H1 (cell line): Measurements from ENCODE around the gene OR2F2.

Source experiments
- CTCF ChIP-seq, 3 experiments: IDR thresholded peaks; 1 replicate in 2 of 3; 2 replicates in 1 of 3; pipeline versions ENCODE4 v1.5.1 to v1.6.1; 2011; ENCODE audit warnings: low read length in 3 of 3, mild to moderate bottlenecking in 3 of 3, inconsistent platforms in 2 of 3, low read depth in 1 of 3, moderate library complexity in 1 of 3; ENCODE audit not compliant: insufficient read depth in 1 of 3; ENCODE audit errors: control extremely low read depth in 1 of 3
- POLR2A ChIP-seq, 2 experiments: IDR thresholded peaks; 1 replicate in 1 of 2; 2 replicates in 1 of 2; pipeline ENCODE4 v1.6.1; 2011; ENCODE audit warnings: low read depth in 2 of 2, low read length in 2 of 2, mild to moderate bottlenecking in 2 of 2; ENCODE audit errors: control extremely low read depth in 1 of 2
- POLR2AphosphoS5 ChIP-seq: IDR thresholded peaks from 2 replicates; pipeline ENCODE4 v1.6.1; 2011; ENCODE audit warnings: low read depth, low read length
- RNF2 ChIP-seq: fragments of 200-900, 300-1000 bp; sonication (generic); IDR thresholded peaks from 2 replicates; pipeline ENCODE4 v1.7.1; 2016; ENCODE audit warnings: borderline replicate concordance, low read depth, mild to moderate bottlenecking, antibody characterized with exemption, low read length; ENCODE audit not compliant: poor library complexity, severe bottlenecking; ENCODE audit errors: missing control alignments
- SP1 ChIP-seq: IDR thresholded peaks from 2 replicates; pipeline ENCODE4 v1.6.1; 2011; ENCODE audit warnings: low read depth, low read length
- TCF12 ChIP-seq: IDR thresholded peaks from 2 replicates; pipeline ENCODE4 v1.6.1; 2011; ENCODE audit warnings: low read depth, mild to moderate bottlenecking, low read length

DNA sequence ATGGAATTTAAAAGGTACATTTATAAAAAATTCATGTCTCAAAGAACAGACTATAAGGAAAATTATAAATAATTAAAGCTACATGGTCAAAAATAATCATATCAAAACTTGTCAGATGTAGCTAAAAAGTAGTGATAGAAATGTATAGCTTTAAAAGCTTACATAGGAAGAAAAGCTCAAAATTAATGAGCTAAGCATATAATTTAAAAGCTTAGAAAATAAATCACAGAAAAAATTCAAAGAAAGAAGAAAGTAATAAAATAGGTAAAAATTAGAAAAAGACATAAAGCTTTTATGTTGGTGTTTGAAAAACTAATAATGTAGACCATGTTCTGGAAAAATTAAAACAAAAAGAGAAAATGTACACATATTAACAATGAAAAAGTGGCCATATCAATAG lies 38.4 kb upstream of the OR2F2 start:
- TF ChIP-seq CTCF (IDR thresholded peaks at IDR 0.05; ENCODE audit: control extremely low read depth in 1 of 3, insufficient read depth in 1 of 3, low read depth in 1 of 3, low read length in 3 of 3) (no peak), RNF2 (no peak), POLR2A (IDR thresholded peaks at IDR 0.05; ENCODE audit: control extremely low read depth in 1 of 2, low read depth in 2 of 2, low read length in 2 of 2) (no peak), SP1 (no peak), TCF12 (no peak), POLR2AphosphoS5 (no peak)
